22Rv1 (cell line): ENCODE results near the gene METAP1D.

ENCODE experiments used
- ZFX ChIP-seq: fragments of 450-650 bp; IDR thresholded peaks from 2 replicates; pipeline ENCODE4 v1.6.1; 2017; ENCODE audit warnings: antibody characterized with exemption, borderline replicate concordance
- TF ChIP-seq, protein P1 (sequence below): fragments of 450-650 bp; IDR thresholded peaks from 2 replicates; pipeline ENCODE4 v1.5.1; 2017; ENCODE audit warnings: mild to moderate bottlenecking

DNA sequence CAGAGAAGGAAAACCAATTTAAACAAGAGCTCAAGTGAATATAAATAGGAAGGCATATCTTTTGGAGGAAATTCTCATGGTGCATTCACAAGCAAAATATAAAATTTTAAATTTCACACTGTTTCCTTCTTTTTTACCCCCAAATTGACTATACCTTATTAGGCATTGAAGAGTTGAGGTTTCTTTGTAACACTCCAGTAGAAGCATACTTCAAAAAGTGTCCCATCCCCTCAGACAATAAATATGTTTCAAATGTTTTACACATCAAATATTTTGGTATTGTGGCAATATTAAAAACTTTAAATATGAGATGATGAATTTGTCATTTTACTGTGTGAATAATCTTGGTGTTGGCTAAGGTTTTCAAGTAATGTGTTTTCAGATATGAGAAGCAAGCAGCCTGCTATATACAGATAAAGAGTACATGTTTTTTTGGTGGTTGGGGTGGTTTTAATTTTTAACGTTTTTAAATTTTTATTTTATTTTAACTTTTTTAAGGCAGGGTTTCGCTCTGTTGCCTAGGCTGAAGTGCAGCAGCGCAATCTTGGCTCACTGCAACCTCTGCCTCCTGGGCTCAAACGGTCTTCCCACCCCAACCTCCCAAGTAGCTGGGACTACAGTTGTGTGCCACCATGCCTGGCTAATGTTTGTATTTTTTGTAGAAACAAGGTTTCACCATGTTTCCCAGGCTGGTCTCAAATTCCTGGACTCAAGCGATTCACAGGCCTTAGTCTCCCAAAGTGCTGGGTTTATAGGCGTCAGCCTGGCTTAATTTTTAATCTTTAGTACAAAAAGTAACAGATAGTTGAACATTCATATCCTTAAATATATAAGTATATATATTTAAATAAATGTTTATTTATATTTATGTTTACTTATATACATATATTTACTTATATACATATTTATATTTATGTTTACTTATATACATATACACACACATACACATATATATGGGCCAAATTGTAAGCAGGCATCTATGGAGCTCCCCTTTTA, 49.1 kb downstream of the METAP1D start:
- TF ChIP-seq ZFX, result no peak
- TF ChIP-seq, protein P1, sequence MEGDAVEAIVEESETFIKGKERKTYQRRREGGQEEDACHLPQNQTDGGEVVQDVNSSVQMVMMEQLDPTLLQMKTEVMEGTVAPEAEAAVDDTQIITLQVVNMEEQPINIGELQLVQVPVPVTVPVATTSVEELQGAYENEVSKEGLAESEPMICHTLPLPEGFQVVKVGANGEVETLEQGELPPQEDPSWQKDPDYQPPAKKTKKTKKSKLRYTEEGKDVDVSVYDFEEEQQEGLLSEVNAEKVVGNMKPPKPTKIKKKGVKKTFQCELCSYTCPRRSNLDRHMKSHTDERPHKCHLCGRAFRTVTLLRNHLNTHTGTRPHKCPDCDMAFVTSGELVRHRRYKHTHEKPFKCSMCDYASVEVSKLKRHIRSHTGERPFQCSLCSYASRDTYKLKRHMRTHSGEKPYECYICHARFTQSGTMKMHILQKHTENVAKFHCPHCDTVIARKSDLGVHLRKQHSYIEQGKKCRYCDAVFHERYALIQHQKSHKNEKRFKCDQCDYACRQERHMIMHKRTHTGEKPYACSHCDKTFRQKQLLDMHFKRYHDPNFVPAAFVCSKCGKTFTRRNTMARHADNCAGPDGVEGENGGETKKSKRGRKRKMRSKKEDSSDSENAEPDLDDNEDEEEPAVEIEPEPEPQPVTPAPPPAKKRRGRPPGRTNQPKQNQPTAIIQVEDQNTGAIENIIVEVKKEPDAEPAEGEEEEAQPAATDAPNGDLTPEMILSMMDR, result no peak
